Neural cell (in vitro differentiated cells): ENCODE measurements around the gene ITGB7.

Experiments
- CTCF ChIP-seq: fragments of 450-650 bp; IDR thresholded peaks from 2 replicates; pipeline ENCODE4 v1.5.1; 2014; ENCODE audit warnings: antibody characterized with exemption, mild to moderate bottlenecking, moderate library complexity; ENCODE audit not compliant: poor library complexity, severe bottlenecking
- EP300 ChIP-seq: fragments of 450-650 bp; conservative IDR thresholded peaks from 2 replicates; pipeline ENCODE4 v1.6.1; 2014; ENCODE audit warnings: antibody characterized with exemption, mild to moderate bottlenecking, moderate library complexity; ENCODE audit not compliant: poor library complexity, severe bottlenecking
- EZH2 ChIP-seq: fragments of 200-600, 300-800 bp; shearing (Covaris generic), sonication (generic); IDR thresholded peaks from 2 replicates; pipeline ENCODE4 v1.6.1; 2014; ENCODE audit warnings: antibody characterized with exemption, low read length, borderline replicate concordance, mild to moderate bottlenecking; ENCODE audit not compliant: insufficient read depth, poor library complexity, severe bottlenecking
- RAD21 ChIP-seq: fragments of 450-650 bp; conservative IDR thresholded peaks from 2 replicates; pipeline ENCODE4 v1.6.1; 2014; ENCODE audit warnings: antibody characterized with exemption, mild to moderate bottlenecking, moderate library complexity
- REST ChIP-seq: IDR thresholded peaks from 2 replicates; pipeline ENCODE4 v1.6.1; 2012; ENCODE audit warnings: borderline replicate concordance

GRCh38 chr12:53214687-53215455 lies 7.8 kb upstream of the ITGB7 start:
- no peak for TF ChIP-seq CTCF
- no peak for TF ChIP-seq EP300
- TF ChIP-seq RAD21 = no peak
- TF ChIP-seq EZH2 = no peak
- no peak for TF ChIP-seq REST
